ENCODE measurements around the gene IL12B.
"Not testable (repeated sequence)": the region's sequence is repeated elsewhere in the genome, so short reads cannot be mapped to it uniquely, and the experiment has no call there.

- not testable (repeated sequence) for TF ChIP-seq POLR2A, CTCF (IDR thresholded peaks at IDR 0.05)
These were observed 20.4 kb upstream of the IL12B start for GRCh38 chr5:159350644-159351043.

All from breast epithelium (tissue), 3 donors.